Measurements from ENCODE around the gene MYO1G.

The MYO1G gene

DNA sequence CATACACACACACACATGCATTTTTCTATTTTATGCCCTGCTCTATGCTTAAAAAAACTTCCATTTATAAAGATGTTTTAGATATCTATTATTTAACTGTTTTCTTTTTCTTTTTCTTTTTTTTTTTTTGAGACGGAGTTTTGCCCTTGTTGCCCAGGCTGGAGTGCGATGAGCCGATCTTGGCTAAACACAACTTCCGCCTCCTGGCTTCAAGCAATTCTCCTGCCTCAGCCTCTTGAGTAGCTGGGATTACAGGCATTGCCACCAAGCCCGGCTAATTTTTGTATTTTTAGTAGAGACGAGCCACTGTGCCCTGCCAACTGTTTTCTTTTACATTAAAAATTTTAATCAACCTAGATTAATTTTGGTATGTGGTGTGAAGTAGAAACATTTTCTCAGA, 47.9 kb downstream of the MYO1G start:
- DNase-seq = no peak

- DNase-seq = no peak
Measured at GRCh38 chr7:44922351-44922694, 56.5 kb downstream of the MYO1G start.

- peak; percentile 62 for DNase-seq
Measured at GRCh38 chr7:44921607-44922350, 57.0 kb downstream of the MYO1G start.

DNA sequence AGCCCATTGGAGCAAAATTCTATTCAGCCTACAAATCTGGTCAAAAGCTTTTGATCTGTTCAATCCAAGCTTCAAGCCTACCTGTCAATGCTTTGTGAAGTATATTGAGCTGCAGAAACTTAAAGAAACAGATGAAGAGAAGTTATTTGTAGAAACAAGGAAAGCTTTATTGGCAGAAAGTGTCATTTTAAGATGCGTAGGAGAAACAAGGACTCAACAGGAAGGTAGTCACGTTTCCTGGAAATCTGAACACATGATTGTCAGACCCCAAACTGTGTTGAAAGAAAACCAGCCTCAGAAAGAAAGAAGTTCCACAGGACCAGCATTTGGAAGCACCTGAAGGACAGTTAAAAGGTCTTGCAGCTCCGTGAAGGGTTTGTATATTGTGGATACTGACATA, 58.7 kb downstream of the MYO1G start:
- DNase-seq = no peak

GRCh38 chr7:44918029-44918428, 60.8 kb downstream of the MYO1G start:
- no peak for DNase-seq

- DNase-seq = no peak
Measured at GRCh38 chr7:44917465-44917864, 61.4 kb downstream of the MYO1G start.

GRCh38 chr7:44914992-44915607, 63.7 kb downstream of the MYO1G start:
- DNase-seq = no peak

DNA sequence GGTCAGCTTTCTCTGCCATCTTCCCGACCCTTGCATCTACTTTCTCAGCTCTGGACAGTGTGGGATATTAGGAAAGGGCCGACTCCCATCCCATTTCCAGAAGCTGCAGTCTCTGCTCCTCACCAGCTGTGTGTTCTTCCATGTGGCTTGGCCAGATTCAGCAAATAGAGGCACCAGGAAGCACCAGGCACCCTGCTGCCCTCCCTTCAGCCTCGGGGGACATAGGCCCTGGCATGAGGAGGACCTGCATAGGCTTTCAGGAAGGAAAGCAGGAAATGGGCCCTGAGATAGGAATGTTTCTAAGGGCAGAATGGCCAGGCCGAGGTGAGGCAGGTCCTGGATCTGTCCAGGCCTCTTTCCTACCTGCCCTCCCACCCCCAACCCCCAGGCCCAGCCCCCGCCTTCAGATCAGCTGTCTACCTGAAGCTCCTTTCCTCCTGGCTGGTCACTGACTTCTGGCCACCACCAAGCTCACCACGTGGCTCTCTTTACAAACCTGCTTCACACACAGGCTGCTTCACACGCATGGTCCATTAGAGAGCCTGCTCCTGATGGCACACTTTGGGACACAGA, 66.0 kb downstream of the MYO1G start:
- no peak for DNase-seq
